ENCODE measurements around the gene ZNF784.

DNA sequence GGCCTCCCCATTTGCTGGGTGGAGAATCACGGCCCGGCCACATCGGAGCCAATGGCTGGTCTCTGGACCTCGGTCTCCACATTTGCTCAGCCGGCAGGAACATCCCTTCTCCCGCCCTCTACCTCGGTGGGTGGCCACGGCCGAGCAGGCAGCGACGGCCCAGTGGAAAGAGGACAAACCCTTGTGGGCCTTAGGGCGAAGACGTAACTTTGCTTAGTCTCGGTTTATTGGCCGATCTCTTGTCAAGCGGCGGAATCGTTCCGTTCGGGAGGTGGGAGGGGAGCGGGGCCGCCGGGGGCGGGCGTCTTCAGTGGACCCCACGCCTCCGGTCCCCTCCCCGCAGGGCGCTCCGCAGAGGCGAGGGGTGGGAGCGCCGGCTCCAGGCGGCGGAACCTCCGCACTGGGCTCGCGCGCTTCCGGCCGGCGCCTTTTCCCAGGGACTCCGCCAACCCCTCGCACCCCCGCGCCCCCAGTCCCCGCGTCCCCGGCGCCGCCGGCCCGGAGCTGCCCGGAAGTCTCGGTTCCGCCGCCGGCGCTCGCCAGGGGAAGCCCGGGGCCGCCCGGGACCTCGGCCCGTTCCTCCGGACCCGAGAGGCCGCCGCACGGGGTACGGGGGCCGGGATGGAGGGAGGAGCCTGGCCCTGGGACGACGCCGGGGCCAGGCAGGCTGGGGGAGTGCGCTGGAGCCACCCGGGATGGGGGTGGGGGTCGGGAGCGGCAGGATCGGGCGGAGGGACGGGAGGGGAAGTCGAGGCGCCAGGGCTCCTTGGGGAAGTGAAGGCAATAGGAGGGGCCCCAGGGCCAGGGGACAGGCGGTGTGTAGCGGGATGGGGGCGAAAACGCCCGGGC, 16.4 kb upstream of the ZNF784 start, which contains the start of gene ZNF580:
- TF ChIP-seq, protein P1, sequence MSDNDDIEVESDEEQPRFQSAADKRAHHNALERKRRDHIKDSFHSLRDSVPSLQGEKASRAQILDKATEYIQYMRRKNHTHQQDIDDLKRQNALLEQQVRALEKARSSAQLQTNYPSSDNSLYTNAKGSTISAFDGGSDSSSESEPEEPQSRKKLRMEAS (IDR thresholded peaks at IDR 0.05; ENCODE audit: insufficient read depth, insufficient read length), result no peak
- TF ChIP-seq, protein P2, sequence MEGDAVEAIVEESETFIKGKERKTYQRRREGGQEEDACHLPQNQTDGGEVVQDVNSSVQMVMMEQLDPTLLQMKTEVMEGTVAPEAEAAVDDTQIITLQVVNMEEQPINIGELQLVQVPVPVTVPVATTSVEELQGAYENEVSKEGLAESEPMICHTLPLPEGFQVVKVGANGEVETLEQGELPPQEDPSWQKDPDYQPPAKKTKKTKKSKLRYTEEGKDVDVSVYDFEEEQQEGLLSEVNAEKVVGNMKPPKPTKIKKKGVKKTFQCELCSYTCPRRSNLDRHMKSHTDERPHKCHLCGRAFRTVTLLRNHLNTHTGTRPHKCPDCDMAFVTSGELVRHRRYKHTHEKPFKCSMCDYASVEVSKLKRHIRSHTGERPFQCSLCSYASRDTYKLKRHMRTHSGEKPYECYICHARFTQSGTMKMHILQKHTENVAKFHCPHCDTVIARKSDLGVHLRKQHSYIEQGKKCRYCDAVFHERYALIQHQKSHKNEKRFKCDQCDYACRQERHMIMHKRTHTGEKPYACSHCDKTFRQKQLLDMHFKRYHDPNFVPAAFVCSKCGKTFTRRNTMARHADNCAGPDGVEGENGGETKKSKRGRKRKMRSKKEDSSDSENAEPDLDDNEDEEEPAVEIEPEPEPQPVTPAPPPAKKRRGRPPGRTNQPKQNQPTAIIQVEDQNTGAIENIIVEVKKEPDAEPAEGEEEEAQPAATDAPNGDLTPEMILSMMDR (IDR thresholded peaks at IDR 0.05; ENCODE audit: extremely low read depth in 1 of 2, insufficient read depth in 1 of 2, low read depth in 1 of 2, low read length in 2 of 2), result no peak
- TF ChIP-seq POLR2A (IDR thresholded peaks at IDR 0.05; ENCODE audit: low read depth, low read length), result no peak
- no peak for TF ChIP-seq FOS (IDR thresholded peaks at IDR 0.05; ENCODE audit: borderline replicate concordance, insufficient read depth, low read length)

Measured in endothelial cell of umbilical vein (primary cell).